Fibroblast of lung (primary cell): Measurements from ENCODE around the gene MAP3K3.

Experiments
- CTCF ChIP-seq, 2 donors: IDR thresholded peaks in 1 of 2; conservative IDR thresholded peaks in 1 of 2; 1 replicate in 1 of 2; 2 replicates in 1 of 2; pipeline ENCODE4 v1.5.1; 2011 to 2012; ENCODE audit warnings: low read length in 2 of 2, control low read depth in 1 of 2, inconsistent platforms in 1 of 2, low read depth in 1 of 2, mild to moderate bottlenecking in 1 of 2
- EZH2 ChIP-seq: IDR thresholded peaks from 2 replicates; pipeline ENCODE4 v1.5.1; 2012; ENCODE audit warnings: low read length, control low read depth, mild to moderate bottlenecking; ENCODE audit errors: missing control alignments

GRCh38 chr17:63635290-63635689 is 13.1 kb downstream of the MAP3K3 start:
- no peak for TF ChIP-seq CTCF (conservative IDR thresholded peaks at IDR 0.05 in 1 of 2, IDR thresholded peaks at IDR 0.05 in 1 of 2; ENCODE audit: low read depth in 1 of 2, low read length in 2 of 2)
- no peak for TF ChIP-seq EZH2
